Uterus (tissue), 2 donors: ENCODE measurements around the gene NAT9.

Source experiments
- POLR2A ChIP-seq, 2 donors: fragments of 450-650 bp; IDR thresholded peaks; one replicate each; pipeline ENCODE4 v1.6.1; 2016; ENCODE audit warnings: antibody characterized with exemption in 2 of 2, mild to moderate bottlenecking in 1 of 2, moderate library complexity in 1 of 2
- TF ChIP-seq, protein P1 (sequence below), 4 experiments: fragments of 200-600 bp in 2 of 4; fragments of 450-650 bp in 2 of 4; sonication (generic) in 2 of 4; IDR thresholded peaks; one replicate each; pipeline ENCODE4 v1.5.1; 2016 to 2019; ENCODE audit warnings: antibody characterized with exemption in 4 of 4, mild to moderate bottlenecking in 2 of 4, moderate library complexity in 1 of 4

DNA sequence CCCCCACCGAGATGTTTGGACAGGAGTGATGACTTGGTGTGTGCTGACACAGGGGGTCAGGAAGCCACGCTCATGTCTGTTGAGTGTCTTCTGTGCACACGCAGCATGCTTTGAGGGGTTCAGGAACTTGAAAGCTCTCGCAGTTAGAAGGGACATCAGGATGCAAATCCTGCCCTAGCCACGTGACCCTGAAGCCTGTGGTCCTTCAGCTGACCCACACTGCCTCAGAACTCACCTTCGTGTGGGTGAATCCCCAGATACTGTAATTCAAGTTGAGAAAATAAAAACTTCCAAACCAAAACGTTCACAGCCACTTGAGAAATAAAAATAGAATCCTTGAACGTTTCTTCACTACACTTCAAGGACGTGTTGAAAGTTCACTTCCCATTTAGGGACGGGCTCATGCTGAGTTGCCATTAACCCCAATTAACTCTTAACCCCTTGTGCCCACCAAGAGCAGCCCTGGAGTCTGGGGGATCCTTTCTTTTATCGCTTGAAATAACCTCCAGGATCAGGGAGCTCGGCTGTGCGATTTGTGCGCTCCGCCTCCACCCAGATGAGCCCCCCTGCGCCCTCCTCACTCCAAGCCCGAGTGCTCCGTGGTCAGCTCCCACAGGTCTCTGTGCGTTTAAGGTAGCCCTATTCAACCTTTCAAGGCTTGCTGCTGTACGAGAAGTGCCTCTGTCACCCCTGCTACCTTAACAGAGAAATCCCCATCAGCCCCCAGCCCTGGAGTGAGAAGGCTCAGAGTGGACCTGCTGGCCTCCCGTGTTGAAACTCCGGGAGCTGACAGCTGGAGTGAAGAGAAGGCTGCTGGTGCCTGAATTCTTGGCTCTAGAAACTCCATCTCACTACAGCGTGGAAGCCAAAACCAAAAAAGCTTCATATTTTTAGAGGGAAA lies 36.2 kb upstream of the NAT9 start:
- TF ChIP-seq, protein P1, sequence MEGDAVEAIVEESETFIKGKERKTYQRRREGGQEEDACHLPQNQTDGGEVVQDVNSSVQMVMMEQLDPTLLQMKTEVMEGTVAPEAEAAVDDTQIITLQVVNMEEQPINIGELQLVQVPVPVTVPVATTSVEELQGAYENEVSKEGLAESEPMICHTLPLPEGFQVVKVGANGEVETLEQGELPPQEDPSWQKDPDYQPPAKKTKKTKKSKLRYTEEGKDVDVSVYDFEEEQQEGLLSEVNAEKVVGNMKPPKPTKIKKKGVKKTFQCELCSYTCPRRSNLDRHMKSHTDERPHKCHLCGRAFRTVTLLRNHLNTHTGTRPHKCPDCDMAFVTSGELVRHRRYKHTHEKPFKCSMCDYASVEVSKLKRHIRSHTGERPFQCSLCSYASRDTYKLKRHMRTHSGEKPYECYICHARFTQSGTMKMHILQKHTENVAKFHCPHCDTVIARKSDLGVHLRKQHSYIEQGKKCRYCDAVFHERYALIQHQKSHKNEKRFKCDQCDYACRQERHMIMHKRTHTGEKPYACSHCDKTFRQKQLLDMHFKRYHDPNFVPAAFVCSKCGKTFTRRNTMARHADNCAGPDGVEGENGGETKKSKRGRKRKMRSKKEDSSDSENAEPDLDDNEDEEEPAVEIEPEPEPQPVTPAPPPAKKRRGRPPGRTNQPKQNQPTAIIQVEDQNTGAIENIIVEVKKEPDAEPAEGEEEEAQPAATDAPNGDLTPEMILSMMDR (IDR thresholded peaks at IDR 0.05) = no peak
- no peak for TF ChIP-seq POLR2A (IDR thresholded peaks at IDR 0.05)
